ENCODE data around the gene SLC7A5.

- TF ChIP-seq ZNF560 (tag by site-specific recombination; IDR thresholded peaks at IDR 0.05; ENCODE audit: borderline replicate concordance): no peak
- no peak for TF ChIP-seq ZNF571 (tag by site-specific recombination; IDR thresholded peaks at IDR 0.05)
- TF ChIP-seq CTCF (tag by site-specific recombination; IDR thresholded peaks at IDR 0.05): no peak
- no peak for TF ChIP-seq ZNF473 (tag by site-specific recombination; IDR thresholded peaks at IDR 0.05)
- TF ChIP-seq ZBTB26 (tag by site-specific recombination; optimal IDR thresholded peaks at IDR 0.05): no peak
- TF ChIP-seq KLF16 (tag by site-specific recombination; IDR thresholded peaks at IDR 0.05): no peak
- no peak for TF ChIP-seq ZNF791 (tag by site-specific recombination; IDR thresholded peaks at IDR 0.05)
- TF ChIP-seq ZNF704 (tag by site-specific recombination; IDR thresholded peaks at IDR 0.05): no peak
- TF ChIP-seq ZNF37A (tag by site-specific recombination; IDR thresholded peaks at IDR 0.05): no peak
These were observed 84.5 kb downstream of the SLC7A5 start for GRCh38 chr16:87784812-87785211.
